NB4 (cell line): ENCODE measurements around the gene PRKCSH.
"Not testable (repeated sequence)": the region's sequence is repeated elsewhere in the genome, so short reads cannot be mapped to it uniquely, and the experiment has no call there.

Experiments
- DNase-seq: peaks from one replicate; pipeline ENCODE4 v3.0.0; 2010; ENCODE audit warnings: low read depth
- H3K4me3 ChIP-seq: one replicate; pipeline ENCODE4 v1.5.1; 2011; ENCODE audit warnings: mild to moderate bottlenecking, low read depth, low read length, moderate library complexity
- MYC ChIP-seq: IDR thresholded peaks from 2 replicates; pipeline ENCODE4 v1.6.1; 2011; ENCODE audit warnings: low read depth, low read length
- POLR2A ChIP-seq: IDR thresholded peaks from 2 replicates; pipeline ENCODE4 v1.6.1; 2011; ENCODE audit warnings: mild to moderate bottlenecking; ENCODE audit not compliant: insufficient read length; ENCODE audit errors: extremely low read depth
- TF ChIP-seq, protein P1 (sequence below): IDR thresholded peaks from one replicate; pipeline ENCODE4 v1.5.1; 2012; ENCODE audit warnings: low read depth, low read length
- TF ChIP-seq, protein P2 (sequence below): IDR thresholded peaks from 2 replicates; pipeline ENCODE4 v1.6.1; 2011; ENCODE audit warnings: low read depth, low read length

The PRKCSH gene

DNA sequence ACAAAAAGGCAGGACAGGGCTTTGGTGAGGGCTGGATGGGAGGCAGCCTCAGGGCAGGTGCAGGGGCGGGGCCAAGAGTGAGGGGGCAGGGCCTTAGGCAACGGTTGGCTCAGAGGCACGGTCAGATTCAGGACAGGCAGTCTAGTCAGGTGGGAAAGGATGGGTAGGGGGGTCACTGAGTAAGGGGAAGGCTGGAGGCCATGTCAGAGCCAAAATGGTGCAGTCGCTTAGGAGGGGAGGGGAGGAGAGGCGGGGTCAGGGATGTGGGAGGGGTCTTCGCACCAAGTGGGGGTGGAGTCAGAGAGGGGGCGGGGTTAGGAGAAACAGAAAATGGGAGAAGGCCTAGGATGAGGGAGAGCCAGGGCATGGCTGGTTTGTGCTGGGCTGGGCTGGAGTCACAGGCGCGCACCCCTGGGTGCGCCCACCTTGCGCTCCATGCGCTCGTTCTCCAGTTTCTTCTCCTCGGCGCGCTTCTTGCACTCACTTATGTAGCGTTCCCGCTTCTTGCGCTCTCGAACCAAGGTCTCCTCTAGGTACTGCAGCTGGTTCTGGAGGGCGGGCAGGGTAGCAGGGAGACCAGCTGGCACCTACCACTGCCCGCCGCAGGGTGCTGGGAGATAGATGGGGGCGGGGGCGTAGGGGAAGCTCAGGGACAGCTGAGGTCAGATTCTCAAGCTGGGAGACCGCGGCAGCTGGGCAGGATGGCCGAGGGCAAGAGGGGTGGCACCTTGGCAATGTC is 9.5 kb upstream of the PRKCSH start:
- DNase-seq, result no peak
- no peak overlapping the region for H3K4me3 ChIP-seq
- TF ChIP-seq, protein P1, sequence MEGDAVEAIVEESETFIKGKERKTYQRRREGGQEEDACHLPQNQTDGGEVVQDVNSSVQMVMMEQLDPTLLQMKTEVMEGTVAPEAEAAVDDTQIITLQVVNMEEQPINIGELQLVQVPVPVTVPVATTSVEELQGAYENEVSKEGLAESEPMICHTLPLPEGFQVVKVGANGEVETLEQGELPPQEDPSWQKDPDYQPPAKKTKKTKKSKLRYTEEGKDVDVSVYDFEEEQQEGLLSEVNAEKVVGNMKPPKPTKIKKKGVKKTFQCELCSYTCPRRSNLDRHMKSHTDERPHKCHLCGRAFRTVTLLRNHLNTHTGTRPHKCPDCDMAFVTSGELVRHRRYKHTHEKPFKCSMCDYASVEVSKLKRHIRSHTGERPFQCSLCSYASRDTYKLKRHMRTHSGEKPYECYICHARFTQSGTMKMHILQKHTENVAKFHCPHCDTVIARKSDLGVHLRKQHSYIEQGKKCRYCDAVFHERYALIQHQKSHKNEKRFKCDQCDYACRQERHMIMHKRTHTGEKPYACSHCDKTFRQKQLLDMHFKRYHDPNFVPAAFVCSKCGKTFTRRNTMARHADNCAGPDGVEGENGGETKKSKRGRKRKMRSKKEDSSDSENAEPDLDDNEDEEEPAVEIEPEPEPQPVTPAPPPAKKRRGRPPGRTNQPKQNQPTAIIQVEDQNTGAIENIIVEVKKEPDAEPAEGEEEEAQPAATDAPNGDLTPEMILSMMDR, result no peak
- TF ChIP-seq POLR2A (no peak), MYC (no peak)
- TF ChIP-seq, protein P2, sequence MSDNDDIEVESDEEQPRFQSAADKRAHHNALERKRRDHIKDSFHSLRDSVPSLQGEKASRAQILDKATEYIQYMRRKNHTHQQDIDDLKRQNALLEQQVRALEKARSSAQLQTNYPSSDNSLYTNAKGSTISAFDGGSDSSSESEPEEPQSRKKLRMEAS, result no peak

DNA sequence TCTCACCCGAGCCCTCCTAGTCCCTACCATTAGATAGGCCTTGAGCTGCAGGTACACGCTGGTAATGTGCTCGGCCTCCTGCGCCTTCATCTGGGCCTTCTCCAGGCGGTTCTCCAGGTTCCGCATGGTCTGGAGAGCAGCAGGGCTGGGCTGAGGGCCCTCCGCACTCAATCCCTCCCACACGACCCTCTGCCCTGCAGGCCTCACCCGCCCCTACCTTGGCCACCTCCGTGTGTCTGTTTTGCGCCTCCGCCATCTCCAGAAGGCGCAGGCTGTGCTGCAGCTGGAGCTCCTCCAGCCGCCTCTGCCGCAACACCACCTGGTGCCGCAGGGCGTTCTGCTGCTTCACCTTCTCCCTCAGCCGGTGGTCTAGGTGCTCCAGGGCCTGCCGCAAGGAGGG is 8.8 kb upstream of the PRKCSH start:
- H3K4me3 ChIP-seq, result no peak overlapping the region
- TF ChIP-seq, protein P1, result no peak
- no peak for TF ChIP-seq MYC
- TF ChIP-seq, protein P2, result no peak
- no peak for TF ChIP-seq POLR2A
- DNase-seq, result no peak

DNA sequence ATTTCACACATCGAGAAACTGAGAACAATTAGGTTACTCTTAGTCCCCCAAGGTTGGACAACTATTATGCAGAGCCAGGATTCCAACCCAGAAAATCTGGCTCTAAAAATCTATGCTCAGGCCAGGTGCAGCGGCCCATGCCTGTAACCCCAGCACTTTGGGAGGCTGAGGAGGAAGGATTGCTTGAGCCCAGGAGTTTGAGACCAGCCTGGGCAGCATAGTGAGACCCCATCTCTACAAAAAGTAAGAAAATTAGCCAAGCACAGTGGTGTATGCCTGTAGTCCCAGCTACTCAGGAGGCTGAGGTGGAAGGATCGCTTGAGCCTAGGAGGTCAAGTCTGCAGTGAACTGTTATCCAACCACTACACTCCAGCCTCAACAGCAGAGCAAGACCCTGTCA is 1.9 kb upstream of the PRKCSH start:
- H3K4me3 ChIP-seq, DNase-seq: not testable (repeated sequence)

DNA sequence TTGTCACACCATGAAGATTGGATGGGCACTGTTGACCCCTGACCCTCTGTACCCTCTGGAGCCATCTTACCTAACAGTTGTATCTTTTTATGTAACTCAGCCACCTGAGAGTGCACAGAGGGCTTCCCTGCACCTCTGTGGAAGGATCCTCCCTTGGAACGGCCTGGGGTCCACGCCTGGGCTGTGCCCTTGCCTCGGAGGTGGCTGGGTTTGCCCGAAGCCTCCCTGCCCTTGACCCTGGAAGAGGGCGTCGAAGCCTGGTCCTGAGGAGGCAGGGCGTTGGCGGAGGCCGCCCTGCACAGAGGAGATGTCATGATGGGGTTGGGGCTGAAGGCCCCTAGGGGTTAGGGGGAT is 755 bp upstream of the PRKCSH start:
- no peak for DNase-seq
- no peak for TF ChIP-seq POLR2A
- no peak for TF ChIP-seq MYC
- TF ChIP-seq, protein P1, result no peak
- TF ChIP-seq, protein P2, result no peak
- H3K4me3 ChIP-seq, result peak overlapping the region; percentile 96

DNA sequence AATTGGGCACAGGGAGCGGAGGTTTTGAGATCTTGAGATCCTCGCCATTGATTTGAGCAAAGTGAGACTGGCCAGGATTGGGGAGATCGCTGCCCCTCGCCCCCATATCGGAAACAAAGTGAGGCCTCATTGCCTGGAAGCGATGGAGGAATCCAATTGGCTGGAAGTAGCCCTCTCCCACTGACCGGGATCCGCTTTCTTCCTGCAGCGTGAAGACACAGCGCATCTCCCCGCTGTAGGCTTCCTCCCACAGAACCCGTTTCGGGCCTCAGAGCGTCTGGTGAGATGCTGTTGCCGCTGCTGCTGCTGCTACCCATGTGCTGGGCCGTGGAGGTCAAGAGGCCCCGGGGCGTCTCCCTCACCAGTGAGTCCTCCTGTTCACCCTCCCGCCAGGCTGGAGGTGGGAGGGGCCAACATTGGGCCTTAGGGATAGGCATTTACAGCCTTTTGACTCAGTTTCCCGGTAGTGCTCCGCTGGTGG is 438 bp downstream of the PRKCSH start:
- DNase-seq, result peak; percentile 50
- TF ChIP-seq MYC (no peak), POLR2A (no peak)
- TF ChIP-seq, protein P1, result no peak
- TF ChIP-seq, protein P2, result no peak
- peak overlapping the region; percentile 96 for H3K4me3 ChIP-seq

DNA sequence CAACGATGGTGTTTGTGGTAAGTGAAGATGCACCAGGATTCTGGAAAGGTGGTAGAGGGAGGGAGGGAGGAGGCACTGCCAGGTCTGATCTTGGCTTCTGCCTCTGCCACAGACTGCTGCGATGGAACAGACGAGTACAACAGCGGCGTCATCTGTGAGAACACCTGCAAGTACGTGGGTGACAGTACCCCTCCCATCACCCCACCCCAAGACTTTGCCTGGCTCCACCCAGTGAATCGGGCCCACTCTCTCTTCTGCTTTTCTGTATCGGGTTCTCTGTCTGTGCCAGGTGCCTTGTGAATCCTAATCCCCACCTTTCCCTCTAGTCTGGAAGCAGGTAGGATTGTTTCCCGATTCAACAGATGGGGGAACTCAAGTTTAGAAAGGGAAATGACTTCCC is 2.5 kb downstream of the PRKCSH start:
- DNase-seq, result no peak
- TF ChIP-seq MYC (no peak), POLR2A (no peak)
- TF ChIP-seq, protein P2, result no peak
- TF ChIP-seq, protein P1, result no peak
- no peak overlapping the region for H3K4me3 ChIP-seq
